Measurements from ENCODE around the gene ARHGAP10.
"Not testable (repeated sequence)": the region's sequence is repeated elsewhere in the genome, so short reads cannot be mapped to it uniquely, and the experiment has no call there.

ARHGAP10 gene

GRCh38 chr4:147853706-147854105 is 121.8 kb downstream of the ARHGAP10 start:
- DNase-seq (ENCODE audit: low spot score) = no peak

- DNase-seq (ENCODE audit: low spot score) = no peak
Observed at GRCh38 chr4:147854154-147854553, 122.3 kb downstream of the ARHGAP10 start.

GRCh38 chr4:147855571-147856009 is 123.7 kb downstream of the ARHGAP10 start:
- DNase-seq (ENCODE audit: low spot score) = no peak

- DNase-seq (ENCODE audit: low spot score) = no peak
Observed at GRCh38 chr4:147860960-147861359, 129.1 kb downstream of the ARHGAP10 start.

GRCh38 chr4:147862043-147862692 is 130.3 kb downstream of the ARHGAP10 start:
- DNase-seq (ENCODE audit: low spot score) = no peak

GRCh38 chr4:147863111-147863747 is 131.3 kb downstream of the ARHGAP10 start:
- no peak for DNase-seq (ENCODE audit: low spot score)

GRCh38 chr4:147863808-147864472 is 132.1 kb downstream of the ARHGAP10 start:
- no peak for DNase-seq (ENCODE audit: low spot score)

GRCh38 chr4:147864607-147865006 is 132.7 kb downstream of the ARHGAP10 start:
- no peak for DNase-seq (ENCODE audit: low spot score)

- no peak for DNase-seq (ENCODE audit: low spot score)
Observed at GRCh38 chr4:147865926-147866325, 134.0 kb downstream of the ARHGAP10 start.

GRCh38 chr4:147866532-147867271 is 134.8 kb downstream of the ARHGAP10 start:
- peak; percentile 89 for DNase-seq (ENCODE audit: low spot score)

GRCh38 chr4:147874109-147874508 is 142.2 kb downstream of the ARHGAP10 start:
- no peak for DNase-seq (ENCODE audit: low spot score)

- no peak for DNase-seq (ENCODE audit: low spot score)
Observed at GRCh38 chr4:147877308-147877771, 145.5 kb downstream of the ARHGAP10 start.

GRCh38 chr4:147879676-147880075 is 147.8 kb downstream of the ARHGAP10 start:
- DNase-seq (ENCODE audit: low spot score) = no peak

- DNase-seq (ENCODE audit: low spot score) = no peak
Observed at GRCh38 chr4:147880511-147880910, 148.6 kb downstream of the ARHGAP10 start.

GRCh38 chr4:147884536-147884935 is 152.6 kb downstream of the ARHGAP10 start:
- DNase-seq (ENCODE audit: low spot score) = no peak

GRCh38 chr4:147885216-147885615 is 153.3 kb downstream of the ARHGAP10 start:
- not testable (repeated sequence) for DNase-seq (ENCODE audit: low spot score)

GRCh38 chr4:147891476-147892115 is 159.7 kb downstream of the ARHGAP10 start:
- DNase-seq (ENCODE audit: low spot score) = no peak

GRCh38 chr4:147899512-147899911 is 167.6 kb downstream of the ARHGAP10 start:
- DNase-seq (ENCODE audit: low spot score) = no peak

GRCh38 chr4:147901388-147901787 is 169.5 kb downstream of the ARHGAP10 start:
- no peak for DNase-seq (ENCODE audit: low spot score)

GRCh38 chr4:147901916-147902315 is 170.0 kb downstream of the ARHGAP10 start:
- DNase-seq (ENCODE audit: low spot score) = no peak

GRCh38 chr4:147909225-147909624 is 177.3 kb downstream of the ARHGAP10 start:
- no peak for DNase-seq (ENCODE audit: low spot score)

- no peak for DNase-seq (ENCODE audit: low spot score)
Observed at GRCh38 chr4:147910315-147910714, 178.4 kb downstream of the ARHGAP10 start.

All from left forelimb (tissue), 1 donor.